Neural cell (in vitro differentiated cells): Measurements from ENCODE around the gene LDB2.

Source experiments
- CTCF ChIP-seq: fragments of 450-650 bp; IDR thresholded peaks from 2 replicates; pipeline ENCODE4 v1.5.1; 2014; ENCODE audit warnings: antibody characterized with exemption, mild to moderate bottlenecking, moderate library complexity; ENCODE audit not compliant: poor library complexity, severe bottlenecking
- EP300 ChIP-seq: fragments of 450-650 bp; conservative IDR thresholded peaks from 2 replicates; pipeline ENCODE4 v1.6.1; 2014; ENCODE audit warnings: antibody characterized with exemption, mild to moderate bottlenecking, moderate library complexity; ENCODE audit not compliant: poor library complexity, severe bottlenecking
- EZH2 ChIP-seq: fragments of 200-600, 300-800 bp; shearing (Covaris generic), sonication (generic); IDR thresholded peaks from 2 replicates; pipeline ENCODE4 v1.6.1; 2014; ENCODE audit warnings: antibody characterized with exemption, low read length, borderline replicate concordance, mild to moderate bottlenecking; ENCODE audit not compliant: insufficient read depth, poor library complexity, severe bottlenecking
- MXI1 ChIP-seq: fragments of 450-650 bp; conservative IDR thresholded peaks from 2 replicates; pipeline ENCODE4 v1.6.1; 2014; ENCODE audit warnings: antibody characterized with exemption, mild to moderate bottlenecking; ENCODE audit not compliant: poor library complexity, severe bottlenecking
- POLR2AphosphoS5 ChIP-seq: IDR thresholded peaks from 2 replicates; pipeline ENCODE4 v1.6.1; 2012
- REST ChIP-seq: IDR thresholded peaks from 2 replicates; pipeline ENCODE4 v1.6.1; 2012; ENCODE audit warnings: borderline replicate concordance
- SMC3 ChIP-seq: fragments of 450-650 bp; conservative IDR thresholded peaks from 2 replicates; pipeline ENCODE4 v1.6.1; 2014; ENCODE audit warnings: antibody characterized with exemption, mild to moderate bottlenecking, moderate library complexity; ENCODE audit not compliant: poor library complexity
- TAF1 ChIP-seq: IDR thresholded peaks from 2 replicates; pipeline ENCODE4 v1.6.1; 2012; ENCODE audit warnings: low read depth

- TF ChIP-seq CTCF (no peak), POLR2AphosphoS5 (no peak), EZH2 (no peak), EP300 (no peak), TAF1 (no peak), REST (no peak), SMC3 (no peak), MXI1 (no peak)
These were observed 226.7 kb downstream of the LDB2 start for GRCh38 chr4:16671741-16672140.
